ENCODE data around the gene PRKCZ. TPM values are rescaled to one million over a fixed set of nuclear protein-coding genes. Genes with fewer than 3 reads are reported as not detected.

Gene PRKCZ
- total and polyA plus RNA-seq, 9 donors, result 3.4 to 16.1 (median 5.8) TPM

DNA sequence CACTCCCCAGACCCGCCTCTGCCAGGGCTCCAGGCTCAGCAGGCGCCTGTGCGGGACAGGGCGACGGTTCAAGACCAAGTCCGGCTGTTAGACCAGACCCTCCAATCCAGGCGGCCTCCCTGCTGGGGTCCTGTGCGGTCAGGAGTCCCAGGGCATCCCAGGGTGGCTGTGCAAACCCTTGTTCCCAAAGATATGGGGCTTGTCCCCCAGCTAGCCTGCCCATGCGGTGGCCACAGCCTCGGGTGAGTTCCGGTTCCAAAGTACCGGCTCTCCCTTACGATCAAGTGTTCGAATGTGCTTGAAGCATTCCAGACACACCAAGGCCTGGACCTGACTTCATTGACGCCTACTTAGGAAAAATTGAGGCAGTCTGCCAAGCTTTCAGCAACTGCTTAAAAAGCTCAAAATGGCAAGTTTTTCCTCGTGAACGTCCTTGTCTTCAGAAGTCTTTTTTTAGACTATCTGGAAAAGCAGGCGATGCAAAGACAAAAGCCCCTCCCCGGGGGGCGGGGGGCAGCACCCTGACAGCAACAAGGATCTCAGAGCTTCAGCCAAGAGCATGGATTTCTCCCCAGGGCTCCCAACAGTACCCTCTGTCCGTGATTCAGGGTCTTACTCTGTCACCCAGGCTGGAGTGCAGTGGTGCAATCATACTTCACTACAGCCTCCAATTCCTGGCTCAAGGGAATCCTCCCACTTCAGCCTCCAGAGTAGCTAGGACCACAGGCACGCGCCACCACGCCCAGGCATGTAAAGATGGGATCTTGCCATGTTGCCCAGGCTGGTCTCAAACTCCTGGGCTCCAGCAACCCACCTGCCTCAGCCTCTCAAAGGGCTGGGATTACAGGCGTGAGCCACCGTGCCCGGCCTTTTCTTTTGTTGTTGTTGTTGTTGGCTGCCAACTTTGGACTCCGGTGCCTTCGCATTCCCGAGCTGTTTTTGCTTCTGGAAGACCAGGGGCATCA lies 142.1 kb downstream of the PRKCZ start:
- intact Hi-C loops (cut with DNase I), result loop anchor here in 3 of 4 donors (2.0 to 10.0 kb wide), 3 partner anchors 38 to 122 kb away; no protein-coding TSS in a partner anchor
- H3K4me3 ChIP-seq, result no peak overlapping the region
- DNase-seq, result peak; percentile 58 to 65 (median 64)
- H3K9me3 ChIP-seq, result no peaks in the 10 kb centered on the region
- peaks cover 25% of the 10 kb centered on the region for H3K4me1 ChIP-seq (ENCODE audit: insufficient read depth)
- peak overlapping the region; percentile 70 to 93 for H3K27ac ChIP-seq
- no peaks in the 10 kb centered on the region for H3K27me3 ChIP-seq
- no peaks in the 10 kb centered on the region for H3K36me3 ChIP-seq
- no peak for TF ChIP-seq POLR2A (IDR thresholded peaks at IDR 0.05)
- no peak for TF ChIP-seq EP300 (IDR thresholded peaks at IDR 0.05)
- TF ChIP-seq, protein P1, sequence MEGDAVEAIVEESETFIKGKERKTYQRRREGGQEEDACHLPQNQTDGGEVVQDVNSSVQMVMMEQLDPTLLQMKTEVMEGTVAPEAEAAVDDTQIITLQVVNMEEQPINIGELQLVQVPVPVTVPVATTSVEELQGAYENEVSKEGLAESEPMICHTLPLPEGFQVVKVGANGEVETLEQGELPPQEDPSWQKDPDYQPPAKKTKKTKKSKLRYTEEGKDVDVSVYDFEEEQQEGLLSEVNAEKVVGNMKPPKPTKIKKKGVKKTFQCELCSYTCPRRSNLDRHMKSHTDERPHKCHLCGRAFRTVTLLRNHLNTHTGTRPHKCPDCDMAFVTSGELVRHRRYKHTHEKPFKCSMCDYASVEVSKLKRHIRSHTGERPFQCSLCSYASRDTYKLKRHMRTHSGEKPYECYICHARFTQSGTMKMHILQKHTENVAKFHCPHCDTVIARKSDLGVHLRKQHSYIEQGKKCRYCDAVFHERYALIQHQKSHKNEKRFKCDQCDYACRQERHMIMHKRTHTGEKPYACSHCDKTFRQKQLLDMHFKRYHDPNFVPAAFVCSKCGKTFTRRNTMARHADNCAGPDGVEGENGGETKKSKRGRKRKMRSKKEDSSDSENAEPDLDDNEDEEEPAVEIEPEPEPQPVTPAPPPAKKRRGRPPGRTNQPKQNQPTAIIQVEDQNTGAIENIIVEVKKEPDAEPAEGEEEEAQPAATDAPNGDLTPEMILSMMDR (IDR thresholded peaks at IDR 0.05), result no peak
- 32 to 45% (median 35%) methylated on average over 29 to 30 of the region's 30 CpGs for WGBS, 3 donors

DNA sequence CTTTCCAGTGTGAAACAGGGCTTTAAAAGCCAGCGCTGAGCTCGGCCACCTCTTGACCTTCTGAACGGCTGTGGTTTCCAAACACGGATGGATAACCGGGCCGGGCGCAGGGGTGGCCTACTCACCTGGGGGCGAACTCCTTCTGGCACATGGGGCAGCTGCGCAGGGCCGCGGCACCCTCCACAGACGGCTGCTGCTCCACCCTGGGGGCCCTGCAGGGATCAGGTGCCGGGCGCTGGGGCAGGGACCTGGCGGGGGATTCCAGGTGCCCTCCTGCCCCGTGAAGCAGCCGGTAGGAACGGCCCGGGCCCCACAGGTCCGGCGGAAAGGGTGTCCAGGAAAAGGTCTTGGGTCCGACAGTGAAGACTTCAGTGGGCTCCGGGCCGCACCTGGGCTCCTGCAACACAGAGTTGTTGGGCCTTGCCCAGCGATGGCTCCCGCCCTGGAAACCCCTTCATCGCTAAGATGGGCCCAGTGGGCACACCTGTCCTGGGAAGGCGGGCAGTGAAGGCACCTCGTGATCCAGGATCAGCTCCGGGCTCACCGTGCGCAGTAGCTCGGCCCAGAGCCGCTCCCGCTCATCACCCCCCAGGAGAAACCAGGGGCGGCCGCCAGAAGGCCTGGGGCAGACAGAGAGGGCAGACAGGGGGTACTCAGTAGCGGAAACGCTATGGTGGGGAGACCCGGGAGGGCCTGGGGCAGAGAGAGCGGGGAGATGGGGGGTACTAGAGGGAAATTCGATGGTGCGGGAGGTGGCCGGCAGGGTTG lies 143.5 kb downstream of the PRKCZ start:
- peak overlapping the region; percentile 72 for H3K4me3 ChIP-seq
- H3K4me1 ChIP-seq (ENCODE audit: insufficient read depth), result peaks cover 25% of the 10 kb centered on the region
- intact Hi-C loops (cut with DNase I), result loop anchor here in 3 of 4 donors (2.0 to 10.0 kb wide), 4 partner anchors 37 to 189 kb away; no protein-coding TSS in a partner anchor
- H3K9me3 ChIP-seq, result no peaks in the 10 kb centered on the region
- DNase-seq, result peak in 3 of 5 donors; percentile 61 to 63 (median 61)
- H3K27me3 ChIP-seq, result no peaks in the 10 kb centered on the region
- H3K36me3 ChIP-seq, result no peaks in the 10 kb centered on the region
- WGBS, 3 donors, result 44 to 53% (median 46%) methylated on average over 43 to 44 of the region's 44 CpGs
- TF ChIP-seq EP300 (IDR thresholded peaks at IDR 0.05) (no peak), POLR2A (IDR thresholded peaks at IDR 0.05) (no peak)
- TF ChIP-seq, protein P1 (IDR thresholded peaks at IDR 0.05), result no peak
- peak overlapping the region; percentile 93 to 97 for H3K27ac ChIP-seq

DNA sequence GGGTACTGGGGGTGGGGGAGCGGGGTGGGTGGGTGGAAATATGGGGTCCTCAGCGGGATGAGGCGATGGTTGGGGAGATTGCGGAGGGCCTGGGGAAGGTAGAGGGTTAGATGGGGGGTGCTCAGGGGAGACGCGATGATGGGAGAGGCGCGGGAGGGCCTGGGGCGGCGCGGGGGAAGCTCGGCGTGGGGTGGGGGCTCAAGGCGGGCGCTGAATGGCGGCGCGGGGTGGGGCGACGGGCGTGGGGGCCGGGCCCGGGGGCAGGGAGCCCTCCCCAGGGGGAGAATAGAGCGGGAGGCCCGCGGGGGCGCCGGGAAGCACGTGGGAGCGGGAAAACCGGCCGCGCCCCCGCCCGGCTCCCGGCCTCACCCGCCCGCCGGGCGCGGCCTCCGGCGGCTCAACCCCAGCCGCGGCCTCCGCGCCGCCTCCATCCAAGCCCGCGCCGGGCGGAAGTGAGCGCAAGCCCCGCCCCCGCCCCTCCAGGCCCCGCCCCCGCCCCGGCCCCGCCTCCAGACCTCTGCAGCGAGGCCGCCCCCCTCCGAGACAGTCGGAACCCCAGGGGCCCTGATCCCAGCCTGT lies 144.2 kb downstream of the PRKCZ start, which contains the start of gene FAAP20:
Gene FAAP20 (minus strand): TSS at position 454 of the 579 bp plus-strand sequence. CDS start 23 bp downstream, at position 431.
- WGBS, 3 donors, result 2% methylated on average over 41 to 58 of the region's 63 CpGs
- Histone ChIP-seq H3K36me3 (no peaks in the 10 kb centered on the region), H3K27me3 (no peaks in the 10 kb centered on the region), H3K27ac (peak within 1 kb of the TSS; percentile 93 to 97), H3K4me1 (ENCODE audit: insufficient read depth) (peaks cover 29% of the 10 kb centered on the region), H3K4me3 (peak within 1 kb of the TSS; percentile 72), H3K9me3 (no peaks in the 10 kb centered on the region)
- TF ChIP-seq POLR2A (IDR thresholded peaks at IDR 0.05) (peak; percentile 43), EP300 (IDR thresholded peaks at IDR 0.05) (no peak)
- intact Hi-C loops (cut with DNase I), result loop anchor here in 3 of 4 donors (2.0 to 10.0 kb wide), 3 partner anchors 38 to 188 kb away; no protein-coding TSS in a partner anchor
- no peak for DNase-seq

DNA sequence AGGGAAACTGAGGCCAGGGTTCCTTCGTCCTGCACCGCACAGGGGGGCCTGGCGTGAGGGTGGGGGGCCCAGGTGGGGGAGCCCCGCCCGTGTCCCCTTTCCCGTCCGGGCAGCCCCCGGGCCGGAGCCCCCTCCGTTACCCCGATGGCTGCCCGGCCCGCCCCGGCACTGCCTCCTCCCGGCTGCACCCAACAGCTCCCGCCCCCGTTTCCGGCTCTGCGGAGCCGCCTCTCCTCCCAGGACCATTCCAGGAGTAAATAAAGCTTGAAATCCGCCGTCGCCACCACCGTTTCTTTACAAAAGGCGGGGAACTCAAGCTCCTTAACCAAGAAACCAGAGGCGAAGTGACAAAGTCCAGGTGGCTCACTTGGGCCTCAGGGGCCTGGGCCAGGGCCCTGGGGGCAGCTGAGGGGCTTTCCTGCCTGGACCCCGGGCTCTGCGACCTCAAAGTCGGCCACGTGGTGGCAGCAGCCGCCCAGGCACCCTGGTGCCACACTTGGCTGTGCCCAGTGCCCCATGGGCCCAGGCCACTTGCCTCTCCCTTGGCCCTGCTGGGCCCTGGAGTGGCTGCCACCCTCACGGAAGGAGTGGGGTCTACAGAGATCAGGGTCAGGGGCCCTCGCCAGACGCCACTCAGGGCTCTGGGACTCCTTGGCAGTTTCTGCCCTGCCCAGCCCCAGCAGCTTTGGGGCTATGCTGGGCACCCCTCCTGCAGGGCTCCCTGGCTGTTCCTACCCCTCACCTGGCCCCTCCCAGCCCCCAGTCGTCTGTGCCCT lies 144.9 kb downstream of the PRKCZ start:
- H3K36me3 ChIP-seq, result no peaks in the 10 kb centered on the region
- no peaks in the 10 kb centered on the region for H3K27me3 ChIP-seq
- H3K27ac ChIP-seq, result peak overlapping the region; percentile 93 to 97
- TF ChIP-seq, protein P1 (IDR thresholded peaks at IDR 0.05), result peak; percentile 89 to 99 (median 93)
- TF ChIP-seq POLR2A (IDR thresholded peaks at IDR 0.05) (peak; percentile 10), EP300 (IDR thresholded peaks at IDR 0.05) (no peak)
- intact Hi-C loops (cut with DNase I), result loop anchor here (2.0 to 10.0 kb wide), 6 partner anchors 37 to 188 kb away; no protein-coding TSS in a partner anchor
- H3K9me3 ChIP-seq, result no peaks in the 10 kb centered on the region
- H3K4me1 ChIP-seq (ENCODE audit: insufficient read depth), result peaks cover 27% of the 10 kb centered on the region
- DNase-seq, result peak; percentile 89 to 92 (median 91)
- 3 to 5% (median 3%) methylated on average over 26 to 35 of the region's 35 CpGs for WGBS, 3 donors
- peak overlapping the region; percentile 72 for H3K4me3 ChIP-seq
